Hepatocyte (in vitro differentiated cells): ENCODE results near the gene C11orf68. TPM values are rescaled to one million over a fixed set of nuclear protein-coding genes. Genes with fewer than 3 reads are reported as not detected.

Source experiments
- DNase-seq: peaks from one replicate; pipeline ENCODE4 v3.0.0-alpha.2; 2016; ENCODE audit warnings: low spot score
- H2AFZ ChIP-seq: fragments of 200-600 bp; sonication (generic); 2 replicates; pipeline ENCODE4 v1.6.0; 2016; ENCODE audit warnings: antibody characterized with exemption, mild to moderate bottlenecking
- H3K27ac ChIP-seq: fragments of 200-600 bp; sonication (generic); 2 replicates; pipeline ENCODE4 v1.5.1; 2016; ENCODE audit warnings: mild to moderate bottlenecking
- H3K27me3 ChIP-seq: fragments of 200-600 bp; sonication (generic); 2 replicates; pipeline ENCODE4 v1.6.1; 2016
- H3K36me3 ChIP-seq: fragments of 200-600 bp; sonication (generic); replicated peaks from 2 replicates; pipeline ENCODE4 v1.5.1; 2016; ENCODE audit warnings: low read depth; ENCODE audit not compliant: insufficient read depth
- H3K4me1 ChIP-seq: fragments of 200-600 bp; sonication (generic); 2 replicates; pipeline ENCODE4 v1.5.1; 2016; ENCODE audit warnings: mild to moderate bottlenecking, moderate library complexity; ENCODE audit not compliant: insufficient read depth
- H3K4me2 ChIP-seq: fragments of 200-600 bp; sonication (generic); 2 replicates; pipeline ENCODE4 v1.6.0; 2016
- H3K4me3 ChIP-seq: fragments of 200-600 bp; sonication (generic); 2 replicates; pipeline ENCODE4 v1.5.1; 2016; ENCODE audit warnings: mild to moderate bottlenecking
- H3K79me2 ChIP-seq: fragments of 200-600 bp; sonication (generic); 2 replicates; pipeline ENCODE4 v1.6.0; 2017; ENCODE audit warnings: mild to moderate bottlenecking
- H3K9me2 ChIP-seq: fragments of 200-600 bp; sonication (generic); replicated peaks from 2 replicates; pipeline ENCODE4 v1.6.0; 2017; ENCODE audit warnings: mild to moderate bottlenecking; ENCODE audit not compliant: insufficient read depth
- H3K9me3 ChIP-seq: fragments of 200-600 bp; sonication (generic); 2 replicates; pipeline ENCODE4 v1.5.1; 2016; ENCODE audit warnings: low read depth, mild to moderate bottlenecking
- H4K20me1 ChIP-seq: fragments of 200-600 bp; sonication (generic); 2 replicates; pipeline ENCODE4 v1.6.0; 2016; ENCODE audit warnings: mild to moderate bottlenecking; ENCODE audit not compliant: insufficient read depth, poor library complexity, severe bottlenecking
- EZH2 ChIP-seq: fragments of 200-600 bp; sonication (generic); IDR thresholded peaks from 2 replicates; pipeline ENCODE4 v1.6.1; 2016; ENCODE audit warnings: antibody characterized with exemption, mild to moderate bottlenecking, borderline replicate concordance
- EZH2phosphoT487 ChIP-seq: fragments of 200-600 bp; sonication (generic); IDR thresholded peaks from one replicate; pipeline ENCODE4 v1.6.1; 2018; ENCODE audit warnings: antibody characterized with exemption, mild to moderate bottlenecking, low read depth, moderate library complexity; ENCODE audit not compliant: unreplicated experiment, severe bottlenecking
- WGBS: methylation state at CpG from one replicate; pipeline ENCODE4 v1.1.6; 2016; ENCODE audit warnings: low lambda C conversion rate; ENCODE audit errors: missing lambda C conversion rate; 5-methylcytosine and 5-hydroxymethylcytosine counted together
- polyA plus RNA-seq: library from polyadenylated mRNA; unstranded; fragments of >200 nt; fragmentation: Nextera tagmentation; extraction: Ambion mirVana; gene quantifications from 2 replicates; pipeline ENCODE4 v1.2.1, GENCODE V29; 2016
- total RNA-seq: library from RNA; depleted of rRNA; stranded (reverse); fragments of >200 nt; gene quantifications from 2 replicates; pipeline ENCODE4 v1.2.3, GENCODE V29; 2014
- TF ChIP-seq, protein P1 (sequence below): fragments of 200-600 bp; sonication (generic); IDR thresholded peaks from 2 replicates; pipeline ENCODE4 v1.5.1; 2016; ENCODE audit warnings: antibody characterized with exemption, mild to moderate bottlenecking; ENCODE audit not compliant: poor library complexity

The C11orf68 gene
- total and polyA plus RNA-seq, 2 experiments from 2014 or later: 26.3 to 59.3 TPM

DNA sequence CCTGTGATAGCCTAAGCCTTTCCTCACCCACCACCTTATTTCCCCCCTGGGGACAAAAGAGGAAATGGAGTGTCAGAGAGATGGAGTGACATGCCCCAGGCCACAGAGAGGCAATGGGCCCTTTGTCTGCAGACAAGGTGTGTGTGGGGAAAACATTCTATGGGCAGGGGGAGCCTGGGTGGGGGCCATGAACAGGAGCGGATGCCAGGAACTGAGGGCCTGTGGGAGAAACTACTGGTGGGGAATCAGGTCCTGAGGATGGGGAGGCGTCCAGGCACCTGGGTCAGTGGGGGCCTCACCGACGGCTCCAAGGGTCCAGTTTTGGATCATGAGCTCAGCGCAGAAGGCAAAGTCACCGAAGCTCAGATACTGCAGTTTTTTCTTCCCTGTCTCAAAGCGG lies 33.6 kb downstream of the C11orf68 start:
- H4K20me1 ChIP-seq: no peaks in the 10 kb centered on the region
- no peak overlapping the region for H3K4me2 ChIP-seq
- H2AFZ ChIP-seq: no peak overlapping the region
- WGBS: 93% methylated on average over 7 of the region's 7 CpGs
- H3K36me3 ChIP-seq: no peaks in the 10 kb centered on the region
- no peaks in the 10 kb centered on the region for H3K27me3 ChIP-seq
- no peak for DNase-seq
- TF ChIP-seq, protein P1, sequence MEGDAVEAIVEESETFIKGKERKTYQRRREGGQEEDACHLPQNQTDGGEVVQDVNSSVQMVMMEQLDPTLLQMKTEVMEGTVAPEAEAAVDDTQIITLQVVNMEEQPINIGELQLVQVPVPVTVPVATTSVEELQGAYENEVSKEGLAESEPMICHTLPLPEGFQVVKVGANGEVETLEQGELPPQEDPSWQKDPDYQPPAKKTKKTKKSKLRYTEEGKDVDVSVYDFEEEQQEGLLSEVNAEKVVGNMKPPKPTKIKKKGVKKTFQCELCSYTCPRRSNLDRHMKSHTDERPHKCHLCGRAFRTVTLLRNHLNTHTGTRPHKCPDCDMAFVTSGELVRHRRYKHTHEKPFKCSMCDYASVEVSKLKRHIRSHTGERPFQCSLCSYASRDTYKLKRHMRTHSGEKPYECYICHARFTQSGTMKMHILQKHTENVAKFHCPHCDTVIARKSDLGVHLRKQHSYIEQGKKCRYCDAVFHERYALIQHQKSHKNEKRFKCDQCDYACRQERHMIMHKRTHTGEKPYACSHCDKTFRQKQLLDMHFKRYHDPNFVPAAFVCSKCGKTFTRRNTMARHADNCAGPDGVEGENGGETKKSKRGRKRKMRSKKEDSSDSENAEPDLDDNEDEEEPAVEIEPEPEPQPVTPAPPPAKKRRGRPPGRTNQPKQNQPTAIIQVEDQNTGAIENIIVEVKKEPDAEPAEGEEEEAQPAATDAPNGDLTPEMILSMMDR: no peak
- no peak for TF ChIP-seq EZH2phosphoT487
- no peak for TF ChIP-seq EZH2
- no peak overlapping the region for H3K27ac ChIP-seq
- no peaks in the 10 kb centered on the region for H3K9me2 ChIP-seq
- H3K4me3 ChIP-seq: no peak overlapping the region
- H3K4me1 ChIP-seq: peaks cover 27% of the 10 kb centered on the region
- H3K79me2 ChIP-seq: peaks cover 24% of the 10 kb centered on the region
- H3K9me3 ChIP-seq: no peaks in the 10 kb centered on the region

- Histone ChIP-seq H3K9me2 (no peaks in the 10 kb centered on the region), H3K27ac (no peak overlapping the region), H3K9me3 (no peaks in the 10 kb centered on the region), H3K4me2 (no peak overlapping the region), H3K27me3 (no peaks in the 10 kb centered on the region), H4K20me1 (no peaks in the 10 kb centered on the region), H3K79me2 (peaks cover 24% of the 10 kb centered on the region), H3K36me3 (no peaks in the 10 kb centered on the region), H3K4me3 (no peak overlapping the region), H2AFZ (no peak overlapping the region), H3K4me1 (peaks cover 22% of the 10 kb centered on the region)
- DNase-seq: peak; percentile 85
- TF ChIP-seq, protein P1: peak; percentile 99
- TF ChIP-seq EZH2: no peak
- 27% methylated on average over 9 of the region's 9 CpGs for whole genome bisulfite sequencing
Measured at GRCh38 chr11:65884716-65885092, 34.2 kb downstream of the C11orf68 start.

DNA sequence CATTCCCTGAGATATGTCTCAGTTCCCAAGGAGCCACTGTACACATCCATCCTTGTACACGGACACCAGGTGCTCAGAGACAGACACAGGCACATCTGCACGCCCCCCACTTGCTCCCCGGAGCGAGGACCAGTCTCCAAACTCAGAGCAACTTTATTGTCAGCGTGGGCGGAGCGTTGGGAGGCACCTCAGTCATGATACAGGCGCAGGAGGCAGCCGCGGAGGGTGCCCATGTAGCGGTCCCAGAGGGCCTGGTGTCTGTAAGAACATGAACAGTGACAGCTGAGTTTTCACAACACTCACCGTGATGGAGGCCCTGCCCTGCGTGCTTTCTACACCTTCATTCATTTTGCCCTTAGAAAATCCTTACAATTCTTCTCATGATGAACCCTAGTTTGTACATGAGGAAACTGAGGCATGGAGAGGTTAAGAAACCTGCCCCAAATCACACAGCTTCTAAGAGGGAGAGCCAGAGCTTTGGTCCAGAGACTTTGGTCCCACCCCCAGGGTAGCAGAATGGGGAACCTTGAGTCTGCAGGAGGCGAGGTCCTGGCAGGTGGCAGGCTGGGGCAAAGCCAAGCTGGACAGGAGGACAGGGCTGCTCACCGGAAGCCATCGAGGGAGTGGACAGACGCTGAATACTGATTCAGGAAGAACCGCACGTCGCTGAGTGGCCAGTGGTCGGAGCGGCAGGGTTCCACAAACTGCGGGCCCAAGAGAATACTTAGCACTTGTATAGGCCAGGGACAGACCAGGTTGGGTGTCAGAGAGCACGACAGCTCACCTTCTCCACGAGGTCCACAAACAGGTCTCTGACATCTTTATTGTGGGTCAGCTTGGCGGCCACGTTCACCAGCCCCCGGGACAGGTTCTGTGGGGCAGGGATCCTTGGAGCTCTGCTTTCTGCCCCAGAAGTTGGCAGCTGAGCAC lies 34.8 kb downstream of the C11orf68 start:
- Histone ChIP-seq H4K20me1 (no peaks in the 10 kb centered on the region), H3K27me3 (no peaks in the 10 kb centered on the region), H3K9me2 (no peaks in the 10 kb centered on the region), H3K4me1 (peaks cover 15% of the 10 kb centered on the region), H3K4me2 (no peak overlapping the region), H3K4me3 (no peak overlapping the region), H2AFZ (no peak overlapping the region), H3K79me2 (peaks cover 24% of the 10 kb centered on the region), H3K9me3 (no peaks in the 10 kb centered on the region), H3K27ac (no peak overlapping the region), H3K36me3 (no peaks in the 10 kb centered on the region)
- 93% methylated on average over 28 of the region's 28 CpGs for WGBS
- TF ChIP-seq, protein P1: no peak
- no peak for TF ChIP-seq EZH2
- TF ChIP-seq EZH2phosphoT487: no peak
- no peak for DNase-seq
